MM.1S (cell line): ENCODE measurements around the gene PDE4C.

Source experiments
- DNase-seq: peaks from one replicate; pipeline ENCODE4 v3.0.0-alpha.2; 2015
- H2AFZ ChIP-seq: fragments of 300-600 bp; sonication (generic); 2 replicates; pipeline ENCODE4 v1.6.0; 2016; ENCODE audit warnings: antibody characterized with exemption, low read length
- H3F3A ChIP-seq: fragments of 300-600 bp; sonication (generic); 2 replicates; pipeline ENCODE4 v1.6.1; 2016; ENCODE audit warnings: mild to moderate bottlenecking, antibody characterized with exemption, low read length, moderate library complexity, mixed read lengths; ENCODE audit not compliant: insufficient read depth
- H3K27ac ChIP-seq: fragments of 300-600 bp; sonication (generic); 2 replicates; pipeline ENCODE4 v1.5.1; 2016; ENCODE audit warnings: mild to moderate bottlenecking, low read length
- H3K27me3 ChIP-seq: fragments of 300-600 bp; sonication (generic); replicated peaks from 2 replicates; pipeline ENCODE4 v1.6.0; 2016; ENCODE audit warnings: low read length; ENCODE audit not compliant: insufficient read depth
- H3K36me3 ChIP-seq: fragments of 300-600 bp; sonication (generic); replicated peaks from 2 replicates; pipeline ENCODE4 v1.6.1; 2016; ENCODE audit warnings: mild to moderate bottlenecking, low read length, mixed read lengths; ENCODE audit not compliant: insufficient read depth
- H3K4me1 ChIP-seq: fragments of 300-600 bp; sonication (generic); 2 replicates; pipeline ENCODE4 v1.6.1; 2016; ENCODE audit warnings: low read length, mixed read lengths
- H3K4me2 ChIP-seq: fragments of 300-600 bp; sonication (generic); 2 replicates; pipeline ENCODE4 v1.6.0; 2016; ENCODE audit warnings: low read depth, low read length
- H3K4me3 ChIP-seq: fragments of 300-600 bp; sonication (generic); 2 replicates; pipeline ENCODE4 v1.5.1; 2016; ENCODE audit warnings: low read length, mixed read lengths
- H3K79me2 ChIP-seq: fragments of 300-600 bp; sonication (generic); 2 replicates; pipeline ENCODE4 v1.6.1; 2016; ENCODE audit warnings: mixed run types, low read length, mixed read lengths
- H3K9ac ChIP-seq: fragments of 300-600 bp; sonication (generic); 2 replicates; pipeline ENCODE4 v1.6.1; 2016; ENCODE audit warnings: low read length, mixed read lengths
- H3K9me2 ChIP-seq: fragments of 300-600 bp; sonication (generic); replicated peaks from 2 replicates; pipeline ENCODE4 v1.6.1; 2016; ENCODE audit warnings: mild to moderate bottlenecking, low read length, mixed read lengths; ENCODE audit not compliant: insufficient read depth
- H3K9me3 ChIP-seq: fragments of 300-600 bp; sonication (generic); replicated peaks from 2 replicates; pipeline ENCODE4 v1.6.1; 2016; ENCODE audit warnings: mild to moderate bottlenecking, low read length, mixed read lengths; ENCODE audit not compliant: insufficient read depth
- H4K20me1 ChIP-seq: fragments of 300-600 bp; sonication (generic); 2 replicates; pipeline ENCODE4 v1.6.1; 2016; ENCODE audit warnings: mild to moderate bottlenecking, low read length, moderate library complexity, mixed read lengths; ENCODE audit not compliant: insufficient read depth
- EZH2 ChIP-seq: fragments of 300-600 bp; sonication (generic); optimal IDR thresholded peaks from 2 replicates; pipeline ENCODE3; 2017; ENCODE audit warnings: low read depth, mild to moderate bottlenecking, antibody characterized with exemption, low read length, mixed read lengths
- EZH2phosphoT487 ChIP-seq: fragments of 300-600 bp; sonication (generic); IDR thresholded peaks from 2 replicates; pipeline ENCODE4 v1.6.1; 2018; ENCODE audit warnings: antibody characterized with exemption, low read length
- TF ChIP-seq, protein P1 (sequence below): fragments of 300-600 bp; sonication (generic); IDR thresholded peaks from 2 replicates; pipeline ENCODE4 v1.5.1; 2016; ENCODE audit warnings: antibody characterized with exemption, low read length, mixed read lengths

The PDE4C gene

GRCh38 chr19:18262144-18262543 lies 35.9 kb upstream of the PDE4C start:
- Histone ChIP-seq H3K4me2 (no peak overlapping the region), H2AFZ (no peak overlapping the region), H3K4me3 (no peak overlapping the region), H3K9me2 (no peaks in the 10 kb centered on the region), H3K27ac (no peak overlapping the region), H4K20me1 (no peaks in the 10 kb centered on the region), H3K79me2 (no peaks in the 10 kb centered on the region), H3K9me3 (no peaks in the 10 kb centered on the region), H3K4me1 (no peaks in the 10 kb centered on the region), H3F3A (no peaks in the 10 kb centered on the region), H3K36me3 (no peaks in the 10 kb centered on the region), H3K27me3 (peaks cover 81% of the 10 kb centered on the region), H3K9ac (no peak overlapping the region)
- no peak for DNase-seq
- no peak for TF ChIP-seq EZH2
- no peak for TF ChIP-seq EZH2phosphoT487
- TF ChIP-seq, protein P1, sequence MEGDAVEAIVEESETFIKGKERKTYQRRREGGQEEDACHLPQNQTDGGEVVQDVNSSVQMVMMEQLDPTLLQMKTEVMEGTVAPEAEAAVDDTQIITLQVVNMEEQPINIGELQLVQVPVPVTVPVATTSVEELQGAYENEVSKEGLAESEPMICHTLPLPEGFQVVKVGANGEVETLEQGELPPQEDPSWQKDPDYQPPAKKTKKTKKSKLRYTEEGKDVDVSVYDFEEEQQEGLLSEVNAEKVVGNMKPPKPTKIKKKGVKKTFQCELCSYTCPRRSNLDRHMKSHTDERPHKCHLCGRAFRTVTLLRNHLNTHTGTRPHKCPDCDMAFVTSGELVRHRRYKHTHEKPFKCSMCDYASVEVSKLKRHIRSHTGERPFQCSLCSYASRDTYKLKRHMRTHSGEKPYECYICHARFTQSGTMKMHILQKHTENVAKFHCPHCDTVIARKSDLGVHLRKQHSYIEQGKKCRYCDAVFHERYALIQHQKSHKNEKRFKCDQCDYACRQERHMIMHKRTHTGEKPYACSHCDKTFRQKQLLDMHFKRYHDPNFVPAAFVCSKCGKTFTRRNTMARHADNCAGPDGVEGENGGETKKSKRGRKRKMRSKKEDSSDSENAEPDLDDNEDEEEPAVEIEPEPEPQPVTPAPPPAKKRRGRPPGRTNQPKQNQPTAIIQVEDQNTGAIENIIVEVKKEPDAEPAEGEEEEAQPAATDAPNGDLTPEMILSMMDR, result no peak

GRCh38 chr19:18261474-18261873 lies 35.2 kb upstream of the PDE4C start:
- Histone ChIP-seq H3K4me1 (no peaks in the 10 kb centered on the region), H2AFZ (no peak overlapping the region), H4K20me1 (no peaks in the 10 kb centered on the region), H3K27ac (no peak overlapping the region), H3F3A (no peaks in the 10 kb centered on the region), H3K36me3 (no peaks in the 10 kb centered on the region), H3K4me2 (no peak overlapping the region), H3K9ac (no peak overlapping the region), H3K79me2 (no peaks in the 10 kb centered on the region), H3K9me3 (no peaks in the 10 kb centered on the region), H3K27me3 (peaks cover 81% of the 10 kb centered on the region), H3K4me3 (no peak overlapping the region), H3K9me2 (no peaks in the 10 kb centered on the region)
- DNase-seq, result no peak
- no peak for TF ChIP-seq EZH2

DNA sequence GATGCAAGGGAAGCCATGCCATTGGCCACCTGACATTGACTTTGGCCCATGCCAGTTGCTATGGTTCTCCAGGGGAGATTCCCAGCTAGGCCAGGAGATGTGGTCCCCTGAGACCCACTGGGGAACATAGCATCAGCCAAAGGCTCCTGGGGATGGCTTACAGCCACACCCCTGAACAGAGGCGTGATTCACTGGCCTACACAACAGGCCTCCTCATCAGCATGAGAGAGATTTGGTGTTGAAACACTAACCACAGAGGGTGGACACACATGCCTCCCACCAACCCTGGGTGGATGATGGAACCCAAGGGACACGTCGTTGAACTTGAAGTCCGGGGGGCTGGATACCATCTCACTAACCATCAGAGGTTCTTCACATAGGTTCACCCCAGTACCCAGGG lies 33.7 kb upstream of the PDE4C start:
- peaks cover 6% of the 10 kb centered on the region; the same call in 1 of the 2 replicates for H3K4me1 ChIP-seq
- H3K27me3 ChIP-seq, result peaks cover 75% of the 10 kb centered on the region
- no peak overlapping the region for H3K4me2 ChIP-seq
- H4K20me1 ChIP-seq, result no peaks in the 10 kb centered on the region
- H3K36me3 ChIP-seq, result no peaks in the 10 kb centered on the region
- H3K79me2 ChIP-seq, result no peaks in the 10 kb centered on the region
- H2AFZ ChIP-seq, result no peak overlapping the region
- H3F3A ChIP-seq, result no peaks in the 10 kb centered on the region
- no peak for DNase-seq
- no peak overlapping the region for H3K9ac ChIP-seq
- H3K4me3 ChIP-seq, result no peak overlapping the region
- H3K9me3 ChIP-seq, result no peaks in the 10 kb centered on the region
- no peaks in the 10 kb centered on the region for H3K9me2 ChIP-seq
- H3K27ac ChIP-seq, result no peak overlapping the region
- TF ChIP-seq, protein P1, result no peak
- TF ChIP-seq EZH2phosphoT487, result no peak
- no peak for TF ChIP-seq EZH2

DNA sequence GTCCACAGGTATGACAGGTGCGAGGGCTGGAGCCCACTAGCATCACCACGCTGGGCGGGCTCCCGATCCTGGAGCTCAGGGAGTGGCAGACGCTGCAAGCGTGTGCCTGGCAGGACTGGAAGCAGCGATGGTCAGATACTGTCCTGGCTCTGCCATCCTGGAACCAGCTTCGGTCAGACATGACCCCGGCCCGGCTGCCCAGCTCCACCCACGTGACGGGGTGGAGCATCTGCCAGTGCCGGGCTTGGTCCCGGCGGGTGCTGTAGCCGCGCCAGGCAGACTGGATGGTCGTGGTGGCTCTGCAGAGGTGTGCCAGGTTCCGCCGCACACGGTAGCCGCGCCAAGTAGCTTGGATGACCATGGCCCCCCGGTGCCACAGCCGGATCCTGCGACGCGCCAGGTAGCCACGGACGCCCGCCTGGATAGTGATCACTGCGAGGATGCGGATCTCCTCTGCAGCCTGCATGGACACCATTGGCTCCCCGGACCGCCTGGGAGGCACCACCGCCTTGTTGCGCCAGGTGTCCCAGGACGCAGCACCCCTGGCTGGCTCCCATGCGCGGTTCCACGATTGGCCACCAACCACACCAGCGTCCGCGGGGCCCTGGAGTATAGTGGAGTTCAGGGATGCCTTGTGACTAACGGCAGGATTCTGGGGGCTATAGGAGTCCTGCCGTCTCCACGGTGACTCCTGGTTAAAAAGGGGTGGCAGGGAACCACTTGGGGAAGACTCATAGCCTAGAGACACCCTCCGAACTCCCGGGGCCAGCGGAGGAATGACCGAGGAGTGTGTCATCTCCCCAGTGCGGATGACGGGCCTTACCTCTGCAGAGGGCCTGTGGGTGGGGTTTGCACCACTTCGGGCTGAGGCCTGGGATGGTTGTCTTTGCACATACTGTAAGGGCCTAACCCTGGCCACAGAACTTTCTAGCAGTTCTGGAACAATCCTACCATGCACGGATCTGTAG lies 31.5 kb upstream of the PDE4C start:
- no peak overlapping the region for H3K4me2 ChIP-seq
- DNase-seq, result no peak
- H3K79me2 ChIP-seq, result no peaks in the 10 kb centered on the region
- no peaks in the 10 kb centered on the region for H4K20me1 ChIP-seq
- H3K9me3 ChIP-seq, result no peaks in the 10 kb centered on the region
- H3K4me1 ChIP-seq, result peaks cover 12% of the 10 kb centered on the region; the same call in 1 of the 2 replicates
- H3K27ac ChIP-seq, result no peak overlapping the region
- no peak overlapping the region for H2AFZ ChIP-seq
- H3F3A ChIP-seq, result no peaks in the 10 kb centered on the region
- H3K27me3 ChIP-seq, result peaks cover 75% of the 10 kb centered on the region
- TF ChIP-seq EZH2phosphoT487 (no peak), EZH2 (no peak)
- TF ChIP-seq, protein P1, result no peak
- no peak overlapping the region for H3K4me3 ChIP-seq
- H3K9me2 ChIP-seq, result no peaks in the 10 kb centered on the region
- no peak overlapping the region for H3K9ac ChIP-seq
- H3K36me3 ChIP-seq, result no peaks in the 10 kb centered on the region
